Activated CD8-positive, alpha-beta memory T cell treated with anti-CD3 and anti-CD28 coated beads for 1 hour (primary cell): ENCODE data around the gene MROH9.

ENCODE experiments used
- DNase-seq, 2 donors: peaks; one replicate each; pipeline ENCODE4 v3.0.0-alpha.2; 2020; ENCODE audit warnings: low read depth in 1 of 2; ENCODE audit errors: extremely low read depth in 1 of 2

MROH9 gene

DNA sequence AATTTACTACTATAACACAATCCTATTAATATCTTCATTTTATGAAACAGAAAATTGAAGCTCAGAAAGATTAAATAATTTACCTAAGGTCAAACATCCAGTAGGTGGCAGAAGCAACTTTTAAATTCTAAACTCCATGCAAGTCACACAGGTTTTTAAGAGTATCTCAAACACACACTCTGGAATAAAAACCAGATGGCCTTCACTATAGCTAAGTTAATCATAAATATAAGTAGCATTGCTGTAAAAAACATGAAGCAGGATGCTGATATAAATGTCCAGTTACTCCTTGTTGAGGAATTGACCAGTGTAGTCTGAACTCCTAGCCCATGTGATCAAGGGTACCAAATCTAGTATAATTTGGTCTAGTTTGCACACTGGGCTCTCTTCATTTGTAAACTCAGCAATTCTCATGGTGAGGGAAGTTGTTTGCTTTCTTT is 146.0 kb downstream of the MROH9 start:
- no peak for DNase-seq

GRCh38 chr1:171081763-171082201 is 146.4 kb downstream of the MROH9 start:
- DNase-seq, result no peak

DNA sequence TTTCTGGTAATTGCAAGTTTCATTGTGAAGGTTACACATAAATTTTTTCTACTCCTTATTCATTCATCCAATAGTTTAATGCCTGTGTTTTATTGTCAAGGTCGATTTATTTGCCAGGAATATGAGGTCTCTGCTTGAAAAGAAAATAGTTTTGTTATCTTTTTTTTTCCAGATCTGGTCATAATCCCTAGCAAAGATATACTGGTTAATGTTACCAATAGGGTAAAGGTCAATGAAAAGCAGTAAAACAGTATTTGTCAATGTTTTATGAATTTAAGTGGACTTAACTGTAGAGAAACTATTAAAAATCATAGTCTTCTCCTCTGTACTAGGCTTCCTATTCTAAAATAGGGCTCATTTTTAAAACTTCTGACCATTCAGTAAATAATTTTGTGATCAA is 147.3 kb downstream of the MROH9 start:
- no peak for DNase-seq

- DNase-seq, result no peak
Observed at GRCh38 chr1:171083222-171083621, 147.9 kb downstream of the MROH9 start.

DNA sequence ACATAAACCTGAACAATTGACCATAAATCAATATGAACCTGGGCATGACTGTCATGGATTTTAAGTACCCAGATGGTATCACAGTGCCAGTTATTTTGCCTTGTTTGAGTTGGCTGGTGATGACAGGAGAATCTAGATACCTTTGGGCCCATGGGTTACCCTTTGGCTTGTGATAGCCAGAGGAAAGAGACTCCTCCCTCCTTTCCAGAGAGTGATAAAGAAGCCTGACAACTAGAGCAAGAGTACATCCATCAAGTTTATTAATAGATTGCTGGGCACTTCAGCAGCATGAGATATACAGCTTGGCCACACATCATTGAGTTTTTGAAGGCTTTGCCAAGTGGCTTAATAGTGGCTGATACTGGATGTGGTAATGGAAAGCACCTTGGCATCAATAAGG is 148.8 kb downstream of the MROH9 start:
- no peak for DNase-seq

- DNase-seq, result no peak
Observed at GRCh38 chr1:171084870-171085269, 149.5 kb downstream of the MROH9 start.

- DNase-seq, result no peak
Observed at GRCh38 chr1:171087896-171088295, 152.6 kb downstream of the MROH9 start.

DNA sequence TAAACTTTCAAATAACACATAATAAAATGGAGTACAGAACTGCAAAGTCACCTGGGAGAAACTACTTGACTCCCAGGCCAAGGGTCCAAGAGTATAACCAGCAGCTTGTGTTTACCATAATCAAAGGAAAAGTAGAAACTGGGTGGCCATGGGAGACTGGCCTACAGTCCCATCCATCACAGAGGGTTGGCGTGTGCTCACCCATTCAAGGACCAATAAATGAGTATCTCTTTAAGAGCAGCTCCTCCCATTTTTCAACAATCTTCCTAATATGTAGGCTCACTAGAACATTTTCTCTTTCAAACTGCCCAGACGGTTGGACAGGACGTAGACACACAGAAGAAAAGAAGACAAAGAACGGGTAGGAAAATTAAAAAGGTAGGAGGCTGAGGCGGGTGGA is 155.3 kb downstream of the MROH9 start, which contains the start of gene FMO3:
Gene FMO3, plus strand, starts transcription at position 302 of the 400 bp plus-strand sequence. CDS start 1,754 bp downstream, outside the sequence.
- no peak for DNase-seq

GRCh38 chr1:171103862-171104261 is 168.5 kb downstream of the MROH9 start:
- no peak for DNase-seq

GRCh38 chr1:171107262-171107940 is 172.1 kb downstream of the MROH9 start:
- DNase-seq, result no peak

DNA sequence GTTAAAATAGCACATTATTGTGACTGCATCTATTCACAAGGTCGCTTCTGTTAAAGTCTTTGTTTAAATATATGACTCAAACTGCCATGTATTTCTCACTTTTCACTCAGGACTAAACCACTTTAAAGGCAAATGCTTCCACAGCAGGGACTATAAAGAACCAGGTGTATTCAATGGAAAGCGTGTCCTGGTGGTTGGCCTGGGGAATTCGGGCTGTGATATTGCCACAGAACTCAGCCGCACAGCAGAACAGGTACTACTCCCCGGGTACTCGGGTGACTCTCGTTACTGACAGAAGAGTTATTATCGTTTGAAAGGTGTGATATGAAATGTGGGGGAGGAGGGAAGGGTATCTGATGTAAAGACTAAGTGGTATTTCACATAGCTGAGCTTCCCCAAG is 172.6 kb downstream of the MROH9 start:
- DNase-seq, result no peak

DNA sequence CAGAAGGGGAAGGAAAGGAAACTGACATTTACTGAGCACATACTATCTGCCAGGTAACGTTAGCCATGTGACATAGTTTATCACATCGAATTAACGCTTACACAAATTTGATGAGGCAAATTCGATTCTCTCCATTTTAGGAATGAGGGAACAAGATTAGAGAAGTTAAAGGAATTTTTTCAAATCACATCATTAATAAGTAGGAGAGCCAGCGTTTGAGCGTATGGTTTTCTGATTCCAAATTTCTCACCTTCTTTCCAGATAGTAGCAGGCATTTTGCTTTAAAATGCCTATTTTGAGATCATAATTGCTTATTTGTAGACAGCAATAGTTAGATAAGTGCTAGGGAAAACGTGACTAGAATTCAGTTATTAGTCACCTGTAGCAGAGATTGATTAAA is 174.6 kb downstream of the MROH9 start:
- no peak for DNase-seq

DNA sequence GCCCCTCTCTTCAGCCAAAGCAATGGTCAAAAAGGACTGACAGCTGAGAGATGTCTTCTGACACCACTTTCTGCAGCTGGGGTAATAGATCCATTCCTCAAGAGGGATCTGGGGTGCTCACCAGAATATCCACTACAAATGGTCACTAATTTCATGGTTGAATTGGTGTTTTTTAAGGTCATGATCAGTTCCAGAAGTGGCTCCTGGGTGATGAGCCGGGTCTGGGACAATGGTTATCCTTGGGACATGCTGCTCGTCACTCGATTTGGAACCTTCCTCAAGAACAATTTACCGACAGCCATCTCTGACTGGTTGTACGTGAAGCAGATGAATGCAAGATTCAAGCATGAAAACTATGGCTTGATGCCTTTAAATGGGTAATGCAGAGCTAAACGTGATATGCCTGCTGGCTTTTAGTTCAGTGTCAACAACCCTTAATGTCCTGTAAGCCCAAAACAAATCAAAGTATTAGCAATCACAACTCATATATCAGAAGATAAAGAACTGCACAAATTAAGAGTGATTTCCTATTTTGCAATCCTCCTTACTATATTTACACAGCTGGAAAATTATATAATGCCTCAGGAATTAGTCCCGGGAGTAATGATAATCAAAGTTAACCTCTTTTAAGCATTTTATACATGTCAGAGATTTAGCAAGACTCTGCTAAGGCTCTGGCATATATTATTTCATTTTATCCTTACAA is 175.4 kb downstream of the MROH9 start:
- DNase-seq, result no peak

DNA sequence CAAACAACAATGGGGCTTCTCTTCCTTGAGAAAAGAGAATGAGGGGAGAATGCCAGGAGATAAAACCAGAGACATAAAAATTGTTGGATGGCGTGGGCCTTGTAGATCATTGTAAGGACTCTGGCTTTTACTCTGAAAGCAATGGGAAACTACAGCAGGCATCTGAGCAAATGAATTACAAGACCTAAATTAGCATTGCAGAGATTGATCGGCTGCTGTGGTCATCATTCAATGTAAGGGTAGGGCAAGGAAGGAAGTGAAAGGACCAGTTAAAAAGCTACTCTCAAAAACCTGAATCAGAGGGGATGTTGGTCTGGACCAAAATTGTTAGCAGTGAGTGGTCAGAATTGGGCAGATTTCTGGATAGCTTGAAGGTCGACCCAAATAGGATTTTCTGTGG is 176.8 kb downstream of the MROH9 start:
- no peak for DNase-seq

DNA sequence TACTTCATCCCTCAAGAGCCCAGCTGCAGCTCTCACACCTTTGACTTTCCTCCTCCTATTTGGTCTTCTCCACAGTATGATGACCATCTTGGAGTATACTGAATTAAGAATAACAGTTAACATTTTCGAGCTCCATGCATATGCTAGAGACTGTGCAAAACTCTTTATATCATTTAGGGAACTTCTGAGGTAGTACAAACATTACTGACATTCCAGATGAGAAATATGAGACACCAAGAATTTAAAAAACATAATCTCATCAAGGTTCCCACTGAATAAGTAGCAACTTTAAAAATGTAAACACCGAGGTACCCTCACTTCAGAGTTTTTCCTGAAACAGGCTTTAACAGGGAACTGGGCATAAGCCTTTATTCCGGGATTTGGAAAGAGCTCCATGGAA is 178.0 kb downstream of the MROH9 start:
- DNase-seq, result no peak
